Measurements from ENCODE around the gene PDGFRA.
A peak's percentile ranks its signal among the peaks of the same experiment; 100 is the strongest.

The PDGFRA gene

DNA sequence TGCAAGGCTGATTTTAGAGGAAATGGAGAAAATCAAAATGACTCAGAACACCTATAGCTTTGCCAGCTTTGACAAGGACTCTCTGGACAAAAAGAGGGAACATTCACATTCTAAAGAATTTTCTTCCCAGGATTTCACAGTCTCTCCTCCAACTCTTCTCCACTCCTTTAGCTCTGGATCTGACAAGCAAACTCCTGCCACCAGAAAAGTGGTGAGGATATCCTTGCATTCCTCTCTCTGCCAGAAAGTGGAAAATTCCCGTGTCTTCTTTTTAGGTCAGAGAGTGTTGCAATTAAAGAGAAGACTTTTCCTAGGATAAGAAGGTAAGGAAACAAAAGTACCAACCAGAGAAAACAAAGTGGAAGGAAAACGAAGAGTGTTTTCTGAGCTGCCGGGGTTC is 16.1 kb upstream of the PDGFRA start:
- H3K27ac ChIP-seq (ENCODE audit: low read depth, low read length), result no peak overlapping the region
- H3K36me3 ChIP-seq (ENCODE audit: control insufficient read depth, insufficient read depth, low read length), result no peaks in the 10 kb centered on the region
- no peak overlapping the region for H3K9ac ChIP-seq (ENCODE audit: low read length)
- no peaks in the 10 kb centered on the region for H3K9me3 ChIP-seq (ENCODE audit: control insufficient read depth, insufficient read depth, low read depth, low read length)
- H3K4me1 ChIP-seq (ENCODE audit: control insufficient read depth, insufficient read depth, low read length), result peaks cover 3% of the 10 kb centered on the region; the same call in 1 of the 2 replicates
- H3K27me3 ChIP-seq (ENCODE audit: control insufficient read depth, insufficient read depth, low read length), result peaks cover 5% of the 10 kb centered on the region
- no peak overlapping the region for H3K4me3 ChIP-seq (ENCODE audit: low read depth, low read length)

DNA sequence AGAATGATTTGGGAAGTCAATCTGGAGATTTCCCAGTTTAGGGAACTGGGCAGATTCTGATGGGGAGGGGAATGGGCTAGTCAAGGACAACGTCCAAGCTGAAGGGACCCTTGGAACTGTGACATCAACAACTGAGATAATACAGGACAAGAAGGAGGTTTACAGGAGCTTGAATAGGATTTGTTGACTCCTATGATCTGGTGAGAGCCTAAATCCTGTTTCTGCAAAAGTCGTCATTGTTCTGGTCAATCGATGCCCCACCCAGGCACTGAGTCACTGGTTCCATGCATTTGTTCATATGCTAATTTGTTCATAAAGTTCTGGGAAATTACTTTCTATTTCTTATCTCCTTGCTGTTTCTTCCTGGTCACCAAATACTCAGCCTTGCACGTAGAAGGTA is 15.3 kb upstream of the PDGFRA start:
- Histone ChIP-seq H3K4me3 (ENCODE audit: low read depth, low read length) (no peak overlapping the region), H3K9ac (ENCODE audit: low read length) (no peak overlapping the region), H3K27ac (ENCODE audit: low read depth, low read length) (no peak overlapping the region), H3K36me3 (ENCODE audit: control insufficient read depth, insufficient read depth, low read length) (no peaks in the 10 kb centered on the region), H3K4me1 (ENCODE audit: control insufficient read depth, insufficient read depth, low read length) (peaks cover 7% of the 10 kb centered on the region; the same call in 1 of the 2 replicates), H3K27me3 (ENCODE audit: control insufficient read depth, insufficient read depth, low read length) (peaks cover 12% of the 10 kb centered on the region), H3K9me3 (ENCODE audit: control insufficient read depth, insufficient read depth, low read depth, low read length) (no peaks in the 10 kb centered on the region)

DNA sequence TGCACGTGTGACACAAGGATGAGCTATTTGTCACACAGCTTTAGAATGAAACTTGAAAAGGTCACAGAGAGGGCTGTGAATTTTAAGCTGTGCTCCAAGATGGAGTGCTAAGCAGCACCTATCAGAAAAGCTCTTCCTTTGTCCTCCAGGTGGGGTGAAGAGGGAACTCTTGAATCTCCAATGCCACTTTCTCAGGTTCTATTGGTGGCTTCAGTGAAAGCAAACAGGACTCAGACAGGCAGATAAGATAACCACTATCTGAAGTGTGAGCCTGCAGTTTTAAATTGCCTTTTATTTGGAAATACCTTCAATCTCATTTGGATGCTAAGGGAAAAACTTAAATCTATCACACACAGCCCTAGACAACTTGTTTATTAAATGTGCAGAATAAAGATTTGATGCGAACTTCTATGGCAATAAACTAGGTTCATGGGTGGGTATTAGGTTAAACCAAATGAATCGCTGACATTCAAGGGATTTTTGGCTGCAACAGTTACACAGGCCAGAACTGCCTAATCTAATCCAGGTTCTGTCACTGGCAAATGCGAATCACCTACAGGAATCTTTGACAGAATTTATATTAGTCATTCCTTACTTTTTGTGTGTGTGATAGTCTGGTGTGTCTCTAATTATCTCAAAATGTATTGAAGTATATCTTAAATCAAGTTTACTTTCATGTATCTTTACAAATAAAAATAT is 13.6 kb upstream of the PDGFRA start:
- Histone ChIP-seq H3K9ac (ENCODE audit: low read length) (no peak overlapping the region), H3K27ac (ENCODE audit: low read depth, low read length) (no peak overlapping the region; the same call in 1 of the 2 replicates), H3K36me3 (ENCODE audit: control insufficient read depth, insufficient read depth, low read length) (no peaks in the 10 kb centered on the region), H3K4me1 (ENCODE audit: control insufficient read depth, insufficient read depth, low read length) (peaks cover 7% of the 10 kb centered on the region; the same call in 1 of the 2 replicates), H3K27me3 (ENCODE audit: control insufficient read depth, insufficient read depth, low read length) (peaks cover 28% of the 10 kb centered on the region), H3K4me3 (ENCODE audit: low read depth, low read length) (no peak overlapping the region), H3K9me3 (ENCODE audit: control insufficient read depth, insufficient read depth, low read depth, low read length) (no peaks in the 10 kb centered on the region)

DNA sequence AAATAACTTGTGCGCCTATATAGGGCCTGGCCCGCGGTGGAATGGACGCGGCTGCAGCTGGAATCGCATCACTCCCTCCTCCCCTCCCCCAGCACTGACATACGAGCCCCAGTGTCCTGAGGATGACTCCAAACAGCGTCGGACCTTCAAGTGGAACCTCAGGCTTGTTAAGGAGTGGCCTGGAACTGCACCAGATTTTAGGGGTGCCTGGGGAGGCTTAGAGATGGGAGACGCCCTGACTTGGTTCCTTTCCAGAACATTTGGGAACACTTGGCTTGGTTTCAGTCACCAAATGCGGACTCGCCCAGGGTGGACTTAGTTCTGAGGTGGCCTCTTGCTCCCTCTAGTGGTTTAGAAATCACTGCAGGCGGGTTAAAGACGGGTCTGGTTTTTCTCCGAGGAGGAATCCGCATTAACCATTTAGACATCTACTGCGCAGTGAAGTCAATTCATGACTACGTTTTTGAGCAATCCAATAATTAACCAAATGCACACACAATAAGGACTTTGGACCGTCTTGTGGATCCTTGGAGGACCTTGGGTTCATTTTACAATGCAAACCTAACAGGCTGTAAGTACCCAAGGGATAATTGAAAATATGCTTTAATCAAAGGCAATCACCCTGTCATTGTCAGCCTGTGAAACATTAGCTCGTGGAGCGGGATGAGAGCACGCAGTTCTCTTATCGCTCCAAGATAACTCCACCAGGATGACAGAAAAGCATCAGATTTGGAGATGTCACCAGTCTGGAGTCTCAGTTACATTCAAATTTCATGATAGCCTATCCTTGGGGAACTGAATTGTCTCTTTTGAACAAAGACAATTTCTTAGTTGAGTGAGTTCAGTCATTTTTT is 11.2 kb upstream of the PDGFRA start:
- Histone ChIP-seq H3K9ac (ENCODE audit: low read length) (peak overlapping the region; percentile 57), H3K4me1 (ENCODE audit: control insufficient read depth, insufficient read depth, low read length) (peaks cover 7% of the 10 kb centered on the region; the same call in 1 of the 2 replicates), H3K27ac (ENCODE audit: low read depth, low read length) (no peak overlapping the region), H3K36me3 (ENCODE audit: control insufficient read depth, insufficient read depth, low read length) (no peaks in the 10 kb centered on the region), H3K4me3 (ENCODE audit: low read depth, low read length) (peak overlapping the region; percentile 55), H3K27me3 (ENCODE audit: control insufficient read depth, insufficient read depth, low read length) (peaks cover 46% of the 10 kb centered on the region), H3K9me3 (ENCODE audit: control insufficient read depth, insufficient read depth, low read depth, low read length) (no peaks in the 10 kb centered on the region)

DNA sequence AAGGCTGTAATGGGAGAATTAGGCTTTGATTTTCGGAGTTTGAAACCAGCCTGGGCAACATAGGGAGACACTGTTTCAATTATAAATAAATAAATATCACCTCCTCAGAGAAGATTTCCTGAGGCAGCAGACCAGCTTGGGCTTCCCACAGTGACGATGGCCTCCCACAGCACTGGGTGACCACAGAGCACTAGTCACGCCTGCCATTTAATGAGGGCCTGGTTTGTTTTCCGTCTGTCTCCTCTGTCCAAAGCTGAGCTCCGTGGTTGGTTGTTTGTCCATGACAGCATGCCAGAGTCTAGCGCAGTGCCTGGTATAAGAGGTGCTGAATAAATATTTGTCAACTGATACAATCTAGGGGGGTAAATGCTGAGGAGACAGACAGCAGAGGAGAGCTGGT is 10.4 kb upstream of the PDGFRA start:
- H3K27ac ChIP-seq (ENCODE audit: low read depth, low read length), result no peak overlapping the region

DNA sequence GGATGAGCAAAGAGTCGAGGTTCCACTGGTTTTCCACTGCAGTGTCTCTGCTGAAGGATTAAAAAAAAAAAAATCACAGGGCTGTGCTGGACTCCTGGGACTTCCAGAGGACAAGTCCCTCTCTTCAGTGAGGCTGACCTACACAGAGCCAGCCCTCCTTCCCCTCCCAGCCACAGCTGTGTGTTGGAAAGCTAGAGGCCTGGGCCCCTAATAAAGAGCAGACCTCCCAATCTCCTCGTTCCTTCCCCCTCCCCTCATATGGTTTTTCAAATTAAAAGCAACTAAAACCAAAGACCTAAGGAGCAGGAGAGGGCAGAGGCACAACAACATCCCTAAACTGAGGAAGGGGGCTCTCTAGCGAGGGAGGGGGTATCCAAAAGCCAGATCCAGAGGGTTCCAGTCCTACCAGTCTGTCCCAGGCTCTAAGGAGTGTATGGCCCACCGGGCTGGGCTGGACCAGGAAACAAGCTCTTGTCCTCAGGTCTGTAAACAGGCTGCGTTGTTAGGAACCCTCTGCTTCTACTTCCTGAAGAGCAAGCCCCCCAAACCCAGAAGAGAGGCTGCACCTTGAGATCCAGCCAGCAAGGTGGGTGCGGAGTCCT is 4.0 kb upstream of the PDGFRA start:
- Histone ChIP-seq H3K36me3 (ENCODE audit: control insufficient read depth, insufficient read depth, low read length) (no peaks in the 10 kb centered on the region), H3K27ac (ENCODE audit: low read depth, low read length) (no peak overlapping the region), H3K9me3 (ENCODE audit: control insufficient read depth, insufficient read depth, low read depth, low read length) (no peaks in the 10 kb centered on the region), H3K4me1 (ENCODE audit: control insufficient read depth, insufficient read depth, low read length) (peaks cover 17% of the 10 kb centered on the region), H3K27me3 (ENCODE audit: control insufficient read depth, insufficient read depth, low read length) (peaks cover 91% of the 10 kb centered on the region), H3K4me3 (ENCODE audit: low read depth, low read length) (peak overlapping the region; percentile 74), H3K9ac (ENCODE audit: low read length) (peak overlapping the region; percentile 38)

More for the DNA sequence above, 10.4 kb upstream of the PDGFRA start:
- Histone ChIP-seq H3K4me3 (ENCODE audit: low read depth, low read length) (no peak overlapping the region), H3K27me3 (ENCODE audit: control insufficient read depth, insufficient read depth, low read length) (peaks cover 55% of the 10 kb centered on the region), H3K9ac (ENCODE audit: low read length) (no peak overlapping the region), H3K4me1 (ENCODE audit: control insufficient read depth, insufficient read depth, low read length) (peaks cover 4% of the 10 kb centered on the region; the same call in 1 of the 2 replicates), H3K36me3 (ENCODE audit: control insufficient read depth, insufficient read depth, low read length) (no peaks in the 10 kb centered on the region), H3K9me3 (ENCODE audit: control insufficient read depth, insufficient read depth, low read depth, low read length) (no peaks in the 10 kb centered on the region)

DNA sequence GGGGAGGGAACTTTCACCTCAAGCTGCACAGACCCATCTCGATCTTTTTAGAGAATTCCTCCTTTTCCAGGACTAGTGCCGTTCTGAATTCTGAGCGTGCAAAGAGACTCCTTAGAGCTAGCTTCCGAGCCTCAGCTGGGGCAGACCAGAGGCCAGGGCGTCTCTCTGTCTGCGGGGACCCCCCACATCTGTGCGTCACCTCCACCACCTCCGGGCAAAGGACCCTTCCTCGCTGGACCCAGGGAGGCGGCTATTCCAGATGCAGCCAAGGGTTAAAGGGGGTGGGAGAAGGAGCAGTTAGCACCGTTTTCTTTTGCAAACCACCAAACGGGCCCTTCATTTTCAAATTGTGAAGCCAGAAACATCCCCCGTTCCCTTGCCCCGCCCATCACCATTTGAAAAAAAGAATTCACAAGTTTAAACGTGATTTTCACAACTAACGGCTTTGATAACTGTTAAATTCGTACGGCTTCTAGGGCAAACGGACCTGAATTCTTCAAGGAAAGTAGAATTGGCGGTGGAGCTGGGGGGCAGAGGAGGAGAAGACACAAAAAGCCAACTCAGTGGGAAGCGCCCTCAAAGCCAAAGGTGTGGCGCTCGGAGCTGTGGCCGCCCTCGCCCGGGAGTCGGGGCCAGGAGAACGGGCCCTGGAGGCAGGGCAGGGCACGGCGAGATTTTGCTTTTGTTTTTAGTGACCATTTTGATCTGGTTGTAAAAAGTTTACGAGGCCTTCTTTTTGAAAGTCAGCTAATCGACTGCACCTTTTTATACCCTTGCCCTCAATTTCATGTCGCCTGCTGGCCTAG is 3.3 kb upstream of the PDGFRA start:
- Histone ChIP-seq H3K27ac (ENCODE audit: low read depth, low read length) (peak overlapping the region; percentile 42; the same call in 1 of the 2 replicates), H3K9me3 (ENCODE audit: control insufficient read depth, insufficient read depth, low read depth, low read length) (no peaks in the 10 kb centered on the region), H3K4me3 (ENCODE audit: low read depth, low read length) (peak overlapping the region; percentile 74), H3K4me1 (ENCODE audit: control insufficient read depth, insufficient read depth, low read length) (peaks cover 20% of the 10 kb centered on the region), H3K27me3 (ENCODE audit: control insufficient read depth, insufficient read depth, low read length) (peaks cover 95% of the 10 kb centered on the region), H3K9ac (ENCODE audit: low read length) (peak overlapping the region; percentile 72), H3K36me3 (ENCODE audit: control insufficient read depth, insufficient read depth, low read length) (no peaks in the 10 kb centered on the region)

DNA sequence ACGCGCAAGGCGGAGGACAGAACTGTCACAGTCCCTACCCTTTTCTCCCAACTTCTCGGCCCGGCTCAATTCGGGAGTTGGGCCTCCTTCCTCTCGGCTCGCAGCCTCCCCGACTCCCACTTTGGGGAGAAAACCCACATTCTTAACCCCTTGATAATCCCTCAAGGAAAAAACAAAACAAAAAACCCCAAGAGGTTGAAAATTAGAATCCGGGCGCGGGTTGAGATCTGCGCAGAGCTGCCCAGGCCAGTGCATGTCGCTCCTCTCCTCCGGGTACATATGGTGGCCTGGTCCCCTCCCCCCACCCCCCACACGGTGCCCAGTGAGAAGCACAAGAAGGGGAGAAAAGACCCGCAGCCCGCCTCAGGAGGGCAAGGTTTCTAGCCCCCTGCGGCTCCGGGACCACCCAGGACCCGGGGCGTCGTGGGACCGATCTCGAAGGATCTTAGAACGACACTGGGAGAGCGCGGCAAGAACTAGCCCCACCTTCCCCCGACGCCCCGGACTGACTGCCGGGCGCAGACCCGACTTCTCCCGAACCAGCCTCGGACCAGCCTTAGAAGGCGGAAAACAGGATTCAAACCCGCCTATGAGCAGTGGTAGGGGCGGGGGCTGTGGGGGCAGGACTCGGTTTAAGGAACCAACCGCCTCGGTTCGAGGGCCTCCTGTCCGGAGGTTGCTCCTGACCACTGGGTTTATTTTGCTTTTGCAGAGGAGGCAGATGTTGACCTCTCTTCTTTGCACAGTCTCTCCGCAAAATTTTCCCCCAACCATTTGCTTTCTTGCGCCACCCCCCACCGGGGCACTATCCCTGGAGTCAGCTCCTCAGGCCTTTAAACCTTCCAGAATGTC is 2.5 kb upstream of the PDGFRA start:
- H3K36me3 ChIP-seq (ENCODE audit: control insufficient read depth, insufficient read depth, low read length), result no peaks in the 10 kb centered on the region
- H3K4me1 ChIP-seq (ENCODE audit: control insufficient read depth, insufficient read depth, low read length), result peaks cover 23% of the 10 kb centered on the region
- peak overlapping the region; percentile 72 for H3K9ac ChIP-seq (ENCODE audit: low read length)
- H3K4me3 ChIP-seq (ENCODE audit: low read depth, low read length), result peak overlapping the region; percentile 74
- no peaks in the 10 kb centered on the region for H3K9me3 ChIP-seq (ENCODE audit: control insufficient read depth, insufficient read depth, low read depth, low read length)
- H3K27me3 ChIP-seq (ENCODE audit: control insufficient read depth, insufficient read depth, low read length), result peaks cover 97% of the 10 kb centered on the region
- peak overlapping the region; percentile 42; the same call in 1 of the 2 replicates for H3K27ac ChIP-seq (ENCODE audit: low read depth, low read length)

DNA sequence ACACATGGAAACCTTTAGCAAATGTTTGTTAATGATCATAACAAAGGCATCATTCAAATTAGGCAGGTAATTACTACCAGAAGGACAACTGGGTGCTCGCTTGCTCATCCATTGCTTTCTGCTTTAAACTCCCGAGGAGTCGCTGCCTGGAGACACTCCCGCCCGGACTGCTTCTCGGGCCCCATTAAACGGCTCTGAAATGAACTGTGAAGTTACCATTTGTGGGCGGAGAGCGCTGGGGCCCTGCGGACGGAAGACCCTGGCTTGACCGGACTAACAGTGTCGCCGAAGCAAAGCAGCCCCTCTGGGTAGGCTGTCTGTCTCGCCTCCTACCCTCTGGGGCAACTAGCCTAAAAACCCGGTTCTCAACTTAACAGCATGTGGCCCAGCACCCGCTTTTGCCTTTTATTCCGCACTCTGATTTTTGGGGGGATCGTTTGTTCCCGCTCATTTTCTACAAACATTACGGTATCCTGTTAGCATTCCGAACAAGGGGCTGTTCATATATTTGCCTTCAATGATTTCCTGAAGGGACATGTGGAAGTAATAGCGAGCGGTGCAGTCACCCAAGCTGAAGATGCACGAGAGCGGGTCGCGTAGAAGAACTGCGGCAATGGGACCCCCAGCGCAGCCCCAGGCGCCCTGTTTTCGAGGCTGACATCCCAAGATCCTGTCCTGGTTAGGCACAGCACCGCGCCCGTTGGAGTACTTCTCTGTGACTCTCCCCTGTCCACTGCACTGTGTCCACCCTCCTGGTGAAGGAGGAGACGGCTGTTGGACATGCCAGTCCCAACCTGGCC is 1.6 kb upstream of the PDGFRA start:
- Histone ChIP-seq H3K4me1 (ENCODE audit: control insufficient read depth, insufficient read depth, low read length) (peaks cover 23% of the 10 kb centered on the region), H3K36me3 (ENCODE audit: control insufficient read depth, insufficient read depth, low read length) (no peaks in the 10 kb centered on the region), H3K9ac (ENCODE audit: low read length) (peak overlapping the region; percentile 72), H3K9me3 (ENCODE audit: control insufficient read depth, insufficient read depth, low read depth, low read length) (no peaks in the 10 kb centered on the region), H3K4me3 (ENCODE audit: low read depth, low read length) (peak overlapping the region; percentile 74), H3K27ac (ENCODE audit: low read depth, low read length) (no peak overlapping the region; the same call in 1 of the 2 replicates), H3K27me3 (ENCODE audit: control insufficient read depth, insufficient read depth, low read length) (peaks cover 97% of the 10 kb centered on the region)

Data from HUES6 (cell line).